GM12801 (cell line): Measurements from ENCODE around the gene CTSD.

ENCODE experiments used
- CTCF ChIP-seq: IDR thresholded peaks from one replicate; pipeline ENCODE4 v1.5.1; 2011; ENCODE audit warnings: control low read depth; ENCODE audit not compliant: insufficient read length; ENCODE audit errors: extremely low read depth

CTSD gene

GRCh38 chr11:1728931-1729691, 34.6 kb downstream of the CTSD start:
- no peak for TF ChIP-seq CTCF

GRCh38 chr11:1728301-1728700, 35.4 kb downstream of the CTSD start:
- TF ChIP-seq CTCF = no peak

GRCh38 chr11:1727861-1728260, 35.9 kb downstream of the CTSD start:
- TF ChIP-seq CTCF = no peak

GRCh38 chr11:1727096-1727690, 36.5 kb downstream of the CTSD start:
- no peak for TF ChIP-seq CTCF

GRCh38 chr11:1719781-1720180, 43.9 kb downstream of the CTSD start:
- no peak for TF ChIP-seq CTCF

- no peak for TF ChIP-seq CTCF
Measured at GRCh38 chr11:1718326-1718725, 45.4 kb downstream of the CTSD start.

- TF ChIP-seq CTCF = no peak
Measured at GRCh38 chr11:1717745-1718144, 46.0 kb downstream of the CTSD start.
